Fibroblast of pulmonary artery (primary cell): Measurements from ENCODE around the gene PSMD1.

Experiments used
- DNase-seq: peaks from one replicate; pipeline ENCODE4 v3.0.0-alpha.2; 2010; ENCODE audit warnings: low read depth
- H3K4me3 ChIP-seq: replicated peaks from 2 replicates; pipeline ENCODE4 v1.5.1; 2011; ENCODE audit warnings: low read depth, mild to moderate bottlenecking, control low read depth, low read length, moderate library complexity
- TF ChIP-seq, protein P1 (sequence below): IDR thresholded peaks from 2 replicates; pipeline ENCODE4 v1.5.1; 2011; ENCODE audit warnings: mild to moderate bottlenecking, control low read depth, low read length, inconsistent platforms; ENCODE audit errors: missing control alignments

Gene PSMD1

DNA sequence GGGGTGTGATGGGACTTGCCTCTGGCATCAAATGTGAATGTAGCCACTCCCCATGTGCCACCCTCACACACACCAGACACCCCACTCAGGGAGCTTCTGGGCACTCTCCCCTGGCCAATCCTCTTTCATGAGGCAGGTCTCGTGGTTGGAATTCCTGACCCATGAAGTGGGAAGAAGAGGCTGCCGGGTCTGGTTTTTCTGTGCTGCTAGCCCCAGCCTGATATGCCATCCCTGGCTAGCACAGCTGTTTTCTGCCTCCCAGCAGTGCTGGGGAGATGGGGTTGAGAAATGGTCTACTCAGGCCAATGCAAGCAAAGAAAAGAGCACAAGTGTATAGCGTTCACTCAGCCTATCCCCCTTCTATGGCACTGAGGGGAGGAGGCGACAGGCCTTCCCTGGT is 20.5 kb upstream of the PSMD1 start:
- H3K4me3 ChIP-seq, result no peak overlapping the region
- TF ChIP-seq, protein P1, sequence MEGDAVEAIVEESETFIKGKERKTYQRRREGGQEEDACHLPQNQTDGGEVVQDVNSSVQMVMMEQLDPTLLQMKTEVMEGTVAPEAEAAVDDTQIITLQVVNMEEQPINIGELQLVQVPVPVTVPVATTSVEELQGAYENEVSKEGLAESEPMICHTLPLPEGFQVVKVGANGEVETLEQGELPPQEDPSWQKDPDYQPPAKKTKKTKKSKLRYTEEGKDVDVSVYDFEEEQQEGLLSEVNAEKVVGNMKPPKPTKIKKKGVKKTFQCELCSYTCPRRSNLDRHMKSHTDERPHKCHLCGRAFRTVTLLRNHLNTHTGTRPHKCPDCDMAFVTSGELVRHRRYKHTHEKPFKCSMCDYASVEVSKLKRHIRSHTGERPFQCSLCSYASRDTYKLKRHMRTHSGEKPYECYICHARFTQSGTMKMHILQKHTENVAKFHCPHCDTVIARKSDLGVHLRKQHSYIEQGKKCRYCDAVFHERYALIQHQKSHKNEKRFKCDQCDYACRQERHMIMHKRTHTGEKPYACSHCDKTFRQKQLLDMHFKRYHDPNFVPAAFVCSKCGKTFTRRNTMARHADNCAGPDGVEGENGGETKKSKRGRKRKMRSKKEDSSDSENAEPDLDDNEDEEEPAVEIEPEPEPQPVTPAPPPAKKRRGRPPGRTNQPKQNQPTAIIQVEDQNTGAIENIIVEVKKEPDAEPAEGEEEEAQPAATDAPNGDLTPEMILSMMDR, result no peak
- DNase-seq, result no peak

DNA sequence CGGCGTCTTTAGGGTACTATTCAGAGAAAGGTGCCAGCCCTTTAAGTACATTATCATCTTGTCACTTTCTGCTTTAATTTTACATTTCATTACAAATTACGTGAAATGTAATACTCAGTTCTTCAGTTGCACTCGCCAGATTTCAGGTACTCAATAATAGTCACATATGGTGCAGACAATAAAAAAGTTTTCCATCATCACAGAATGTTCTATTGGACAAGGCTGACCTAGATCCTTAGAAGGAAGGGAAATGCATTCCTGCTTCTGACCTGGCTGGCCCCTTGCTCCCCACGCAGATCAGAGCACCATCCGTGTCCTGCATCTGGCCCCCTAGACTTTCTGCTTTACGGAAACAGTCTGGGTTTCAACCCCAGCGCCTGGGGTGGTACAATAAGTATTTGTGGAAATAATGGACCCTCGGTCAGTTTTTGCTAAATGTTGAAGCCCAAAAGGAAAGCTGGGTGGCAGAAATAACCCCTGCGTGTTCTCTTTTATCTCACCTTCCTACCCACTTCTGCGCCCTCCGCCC is 20.0 kb upstream of the PSMD1 start:
- no peak for DNase-seq
- H3K4me3 ChIP-seq, result no peak overlapping the region
- TF ChIP-seq, protein P1, result no peak

DNA sequence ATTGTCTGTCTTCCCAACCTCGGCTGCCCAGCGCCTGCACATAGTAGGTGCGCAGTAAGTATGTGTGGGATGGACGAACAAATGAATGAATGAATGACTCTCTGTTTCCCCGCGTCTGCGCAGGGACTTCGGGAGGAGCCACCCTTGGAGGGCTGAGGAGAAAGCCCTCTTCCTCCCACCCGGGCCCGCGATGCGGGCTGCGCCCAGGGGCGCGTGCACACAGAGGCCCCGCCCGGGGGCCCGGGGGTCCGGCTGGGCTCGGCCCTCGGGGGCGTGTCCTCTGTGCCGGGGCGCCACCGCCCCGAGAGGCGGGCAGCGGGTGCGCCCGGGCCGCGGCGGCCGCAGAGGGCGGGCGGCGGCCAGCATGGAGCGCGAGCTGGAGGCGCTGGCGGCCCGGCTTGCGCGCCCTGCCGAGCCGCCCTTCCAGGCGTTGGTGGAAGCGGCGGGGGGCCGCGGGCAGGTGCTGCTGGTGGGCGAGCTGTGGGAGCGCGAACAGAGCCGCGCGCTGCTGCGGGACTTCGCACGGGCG is 19.4 kb upstream of the PSMD1 start, which contains the start of gene C2orf72:
Gene C2orf72 (plus strand): TSS at position 322 of the 529 bp plus-strand sequence. CDS start 43 bp downstream, at position 365.
- H3K4me3 ChIP-seq, result no peak within 1 kb of the TSS

DNA sequence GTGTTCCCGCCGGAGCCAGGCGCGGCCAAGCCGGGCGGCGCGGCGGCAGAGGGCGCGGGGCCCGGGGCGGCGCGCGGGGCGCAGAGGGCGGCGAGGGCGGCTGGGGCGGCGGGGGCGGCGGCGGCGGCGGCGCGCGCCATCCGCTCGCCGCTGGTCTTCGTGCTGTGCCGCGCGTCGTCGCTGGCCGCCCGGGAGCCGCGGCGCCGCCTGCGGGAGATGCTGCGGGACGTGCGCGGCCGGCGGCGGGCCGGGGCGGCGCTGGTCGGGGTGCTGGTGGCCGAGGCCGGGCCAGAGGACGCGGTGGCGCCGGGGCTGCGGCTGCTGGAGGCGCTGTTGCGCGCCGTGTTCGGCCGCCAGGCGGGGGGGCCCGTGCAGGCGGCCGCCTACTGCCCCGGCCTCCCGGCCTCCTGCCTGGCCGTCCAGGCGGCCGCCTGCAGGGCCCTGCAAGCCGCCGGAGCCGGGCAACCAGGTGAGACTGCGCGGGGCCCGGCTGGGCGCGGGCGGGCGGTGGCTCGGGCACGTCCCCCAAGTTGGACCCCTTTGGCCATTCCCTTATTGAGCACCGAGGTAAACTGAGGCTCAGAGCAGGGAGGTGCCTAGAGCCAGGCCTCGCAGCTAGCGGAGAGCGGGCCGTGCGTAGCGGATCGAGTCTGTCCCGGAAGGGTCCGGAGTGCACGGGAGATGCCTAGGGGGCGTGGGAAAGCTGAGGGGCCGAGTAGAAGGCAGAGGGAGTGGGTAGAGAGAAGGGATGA is 18.8 kb upstream of the PSMD1 start:
- TF ChIP-seq, protein P1, result no peak
- H3K4me3 ChIP-seq, result no peak overlapping the region
- no peak for DNase-seq

More for the DNA sequence above, 19.4 kb upstream of the PSMD1 start, which contains the start of gene C2orf72:
- no peak for DNase-seq
- TF ChIP-seq, protein P1, result no peak

DNA sequence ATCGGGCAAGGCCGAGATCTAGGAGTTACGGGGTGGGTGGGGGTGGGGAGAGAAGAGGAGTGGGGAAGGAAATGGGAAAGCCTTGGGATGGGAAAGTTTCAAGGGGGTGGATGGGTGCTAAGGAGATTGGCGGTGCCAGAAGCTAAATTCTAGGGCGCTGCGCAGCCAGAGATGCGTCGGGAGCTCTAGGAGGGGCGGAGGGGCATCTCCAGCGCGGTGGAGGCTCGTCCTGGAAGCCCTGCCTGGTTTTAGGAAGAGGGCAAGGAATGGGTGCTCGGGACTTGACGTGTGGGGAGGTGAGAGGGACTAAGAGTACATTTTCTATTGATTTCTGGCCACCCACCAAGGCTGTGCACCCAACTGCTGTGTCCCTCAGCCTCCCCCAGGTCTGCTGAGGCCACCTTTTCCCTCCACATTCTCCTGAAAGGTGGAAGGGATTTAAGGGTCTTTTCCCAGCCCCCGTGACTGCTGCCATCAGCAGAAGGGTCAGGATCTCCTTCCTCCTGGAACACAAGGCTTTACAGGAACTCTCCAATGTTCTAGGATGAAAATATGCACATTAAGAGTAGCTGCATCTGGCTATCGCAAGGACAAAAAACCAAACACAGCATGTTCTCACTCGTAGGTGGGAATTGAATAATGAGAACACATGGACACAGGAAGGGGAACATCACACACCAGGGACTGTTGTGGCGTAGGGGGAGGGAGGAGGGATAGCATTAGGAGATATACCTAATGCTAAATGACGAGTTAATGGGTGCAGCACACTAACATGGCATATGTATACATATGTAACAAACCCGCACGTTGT is 18.0 kb upstream of the PSMD1 start:
- DNase-seq, result no peak
- TF ChIP-seq, protein P1, result no peak
- H3K4me3 ChIP-seq, result no peak overlapping the region

DNA sequence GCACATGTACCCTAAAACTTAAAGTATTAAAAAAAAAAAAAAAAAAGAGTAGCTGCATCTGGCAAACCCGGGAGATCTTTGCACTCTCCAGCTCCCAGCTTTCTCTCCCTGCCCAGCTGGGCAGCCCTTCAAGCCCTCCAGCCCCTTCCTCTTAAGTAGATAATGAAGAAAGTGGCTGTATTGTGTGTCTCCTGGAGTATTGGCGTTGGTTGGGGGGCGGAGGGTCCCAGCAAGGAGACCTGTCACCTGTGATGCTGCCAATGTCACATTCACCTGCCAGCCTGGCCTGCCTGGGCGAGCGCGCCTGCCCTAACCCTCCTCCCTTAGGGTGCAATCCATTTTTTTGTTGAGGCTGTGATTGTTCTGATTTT is 17.4 kb upstream of the PSMD1 start:
- no peak overlapping the region for H3K4me3 ChIP-seq
- TF ChIP-seq, protein P1, result no peak
- DNase-seq, result no peak
